ENCODE results near the gene MCC. TPM values are rescaled to one million over a fixed set of nuclear protein-coding genes. Genes with fewer than 3 reads are reported as not detected.

MCC gene
- total RNA-seq, 1 experiment from 2014 or later = 23.5 TPM

DNA sequence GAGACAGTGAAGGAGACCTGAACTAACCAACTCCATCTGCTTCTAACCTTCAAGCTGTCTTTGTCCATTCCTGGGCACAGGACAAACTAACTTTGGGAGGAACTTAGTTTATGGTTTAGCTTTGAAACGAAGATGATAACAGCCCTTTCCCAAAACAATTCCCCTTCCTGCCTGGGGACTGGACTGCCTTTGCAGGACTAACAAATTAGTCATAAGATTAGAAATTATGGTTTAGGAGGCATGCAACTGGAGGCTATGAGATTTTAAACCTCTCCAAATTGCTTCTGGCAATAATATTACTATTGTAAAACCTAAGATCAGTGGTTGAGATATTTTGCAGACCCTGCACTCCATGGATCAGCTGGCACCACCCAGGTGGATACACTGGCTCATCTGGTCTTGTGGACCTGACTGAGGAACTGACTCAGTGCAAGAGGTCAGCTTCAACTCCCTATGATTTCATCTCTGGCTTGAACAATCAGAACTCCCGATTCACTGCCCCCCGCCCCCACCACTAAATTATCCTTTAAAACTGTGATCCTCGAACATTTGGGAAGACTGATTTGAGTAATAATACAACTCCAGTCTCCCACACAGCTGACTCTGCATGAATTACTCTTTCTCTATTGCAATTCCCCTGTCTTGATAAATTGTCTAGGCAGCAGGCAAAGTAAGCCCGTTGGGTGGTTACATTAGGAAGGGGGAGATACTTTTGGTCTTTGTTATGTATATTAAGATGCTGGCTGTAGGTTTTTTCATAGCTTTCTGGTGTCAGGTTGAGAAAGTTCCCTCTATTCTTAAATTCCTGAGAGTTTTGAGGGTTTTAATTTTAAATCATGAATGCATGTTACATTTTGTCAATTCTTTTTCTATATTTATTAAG is 266.7 kb downstream of the MCC start:
- Mint-ChIP-seq H3K4me3 (no peak overlapping the region), H3K27me3 (ENCODE audit: low read depth) (no peaks in the 10 kb centered on the region), H3K9me3 (peaks cover 21% of the 10 kb centered on the region), H3K4me1 (peaks cover 83% of the 10 kb centered on the region), H3K27ac (peak overlapping the region; percentile 48; the same call in 1 of the 2 replicates), H3K36me3 (peaks cover 17% of the 10 kb centered on the region)
- no peak for TF ChIP-seq ZNF317 (CRISPR knock-in tag; IDR thresholded peaks at IDR 0.05; ENCODE audit: borderline replicate concordance, low read depth)
- 0 out of 2 replicates have a peak, but pooled peaks have one; percentile 14 for TF ChIP-seq SP1 (CRISPR knock-in tag; conservative IDR thresholded peaks at IDR 0.05)
- TF ChIP-seq, protein P1, sequence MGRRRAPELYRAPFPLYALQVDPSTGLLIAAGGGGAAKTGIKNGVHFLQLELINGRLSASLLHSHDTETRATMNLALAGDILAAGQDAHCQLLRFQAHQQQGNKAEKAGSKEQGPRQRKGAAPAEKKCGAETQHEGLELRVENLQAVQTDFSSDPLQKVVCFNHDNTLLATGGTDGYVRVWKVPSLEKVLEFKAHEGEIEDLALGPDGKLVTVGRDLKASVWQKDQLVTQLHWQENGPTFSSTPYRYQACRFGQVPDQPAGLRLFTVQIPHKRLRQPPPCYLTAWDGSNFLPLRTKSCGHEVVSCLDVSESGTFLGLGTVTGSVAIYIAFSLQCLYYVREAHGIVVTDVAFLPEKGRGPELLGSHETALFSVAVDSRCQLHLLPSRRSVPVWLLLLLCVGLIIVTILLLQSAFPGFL (CRISPR knock-in tag; IDR thresholded peaks at IDR 0.05; ENCODE audit: borderline replicate concordance) = no peak
- TF ChIP-seq ETV6 (CRISPR knock-in tag; IDR thresholded peaks at IDR 0.05) = 0 out of 2 replicates have a peak, but pooled peaks have one; percentile 41
- ATAC-seq = peak; percentile 60
- DNase-seq (ENCODE audit: low spot score) = no peak
- POLR2A ChIA-PET = no interaction called here
- CTCF ChIA-PET = interaction anchor here (1.0 to 1.5 kb wide), 3 partner anchors 9 to 164 kb away, joined by 3 to 5 read pairs (median 3); no protein-coding TSS in a partner anchor

DNA sequence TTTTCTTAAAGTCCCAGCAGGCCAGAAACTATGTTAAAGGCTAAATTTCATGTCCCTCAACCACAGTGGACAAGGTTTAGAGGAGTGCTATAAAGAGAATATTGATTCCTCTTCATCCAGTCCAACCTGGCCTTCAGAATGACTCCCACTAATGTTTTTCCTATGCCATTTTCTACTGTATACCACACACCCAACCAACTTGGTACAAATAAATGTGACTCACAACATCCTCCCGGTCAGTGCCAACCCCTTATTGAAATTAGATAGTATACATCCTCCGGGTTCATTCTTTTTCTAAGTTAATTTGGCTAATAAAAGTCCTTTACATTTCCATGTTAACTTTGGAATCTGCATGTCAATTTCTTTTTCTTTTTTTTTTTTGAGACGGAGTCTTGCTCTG is 268.6 kb downstream of the MCC start:
- ChIA-PET POLR2A (no interaction called here), CTCF (no interaction called here)
- no peak overlapping the region for H3K4me3 Mint-ChIP-seq
- no peak overlapping the region for H3K27ac Mint-ChIP-seq
- peaks cover 21% of the 10 kb centered on the region for H3K9me3 Mint-ChIP-seq
- H3K36me3 Mint-ChIP-seq = peaks cover 17% of the 10 kb centered on the region
- TF ChIP-seq JAZF1 (CRISPR knock-in tag; IDR thresholded peaks at IDR 0.05) (no peak), CBFB (CRISPR knock-in tag; IDR thresholded peaks at IDR 0.05; ENCODE audit: low read depth) (no peak), SMAD3 (CRISPR knock-in tag; IDR thresholded peaks at IDR 0.05; ENCODE audit: borderline replicate concordance) (no peak), RORB (CRISPR knock-in tag; IDR thresholded peaks at IDR 0.05) (no peak), PRRX2 (CRISPR knock-in tag; IDR thresholded peaks at IDR 0.05) (no peak), ZNF138 (CRISPR knock-in tag; conservative IDR thresholded peaks at IDR 0.05) (no peak), ZNF219 (CRISPR knock-in tag; IDR thresholded peaks at IDR 0.05; ENCODE audit: borderline replicate concordance) (no peak), GABPB1 (CRISPR knock-in tag; IDR thresholded peaks at IDR 0.05) (no peak), ZNF423 (CRISPR knock-in tag; IDR thresholded peaks at IDR 0.05) (no peak), ATF1 (CRISPR knock-in tag; IDR thresholded peaks at IDR 0.05) (no peak)
- TF ChIP-seq, protein P2, sequence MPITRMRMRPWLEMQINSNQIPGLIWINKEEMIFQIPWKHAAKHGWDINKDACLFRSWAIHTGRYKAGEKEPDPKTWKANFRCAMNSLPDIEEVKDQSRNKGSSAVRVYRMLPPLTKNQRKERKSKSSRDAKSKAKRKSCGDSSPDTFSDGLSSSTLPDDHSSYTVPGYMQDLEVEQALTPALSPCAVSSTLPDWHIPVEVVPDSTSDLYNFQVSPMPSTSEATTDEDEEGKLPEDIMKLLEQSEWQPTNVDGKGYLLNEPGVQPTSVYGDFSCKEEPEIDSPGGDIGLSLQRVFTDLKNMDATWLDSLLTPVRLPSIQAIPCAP (CRISPR knock-in tag; IDR thresholded peaks at IDR 0.05) = no peak
- TF ChIP-seq, protein P3, sequence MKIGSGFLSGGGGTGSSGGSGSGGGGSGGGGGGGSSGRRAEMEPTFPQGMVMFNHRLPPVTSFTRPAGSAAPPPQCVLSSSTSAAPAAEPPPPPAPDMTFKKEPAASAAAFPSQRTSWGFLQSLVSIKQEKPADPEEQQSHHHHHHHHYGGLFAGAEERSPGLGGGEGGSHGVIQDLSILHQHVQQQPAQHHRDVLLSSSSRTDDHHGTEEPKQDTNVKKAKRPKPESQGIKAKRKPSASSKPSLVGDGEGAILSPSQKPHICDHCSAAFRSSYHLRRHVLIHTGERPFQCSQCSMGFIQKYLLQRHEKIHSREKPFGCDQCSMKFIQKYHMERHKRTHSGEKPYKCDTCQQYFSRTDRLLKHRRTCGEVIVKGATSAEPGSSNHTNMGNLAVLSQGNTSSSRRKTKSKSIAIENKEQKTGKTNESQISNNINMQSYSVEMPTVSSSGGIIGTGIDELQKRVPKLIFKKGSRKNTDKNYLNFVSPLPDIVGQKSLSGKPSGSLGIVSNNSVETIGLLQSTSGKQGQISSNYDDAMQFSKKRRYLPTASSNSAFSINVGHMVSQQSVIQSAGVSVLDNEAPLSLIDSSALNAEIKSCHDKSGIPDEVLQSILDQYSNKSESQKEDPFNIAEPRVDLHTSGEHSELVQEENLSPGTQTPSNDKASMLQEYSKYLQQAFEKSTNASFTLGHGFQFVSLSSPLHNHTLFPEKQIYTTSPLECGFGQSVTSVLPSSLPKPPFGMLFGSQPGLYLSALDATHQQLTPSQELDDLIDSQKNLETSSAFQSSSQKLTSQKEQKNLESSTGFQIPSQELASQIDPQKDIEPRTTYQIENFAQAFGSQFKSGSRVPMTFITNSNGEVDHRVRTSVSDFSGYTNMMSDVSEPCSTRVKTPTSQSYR (CRISPR knock-in tag; IDR thresholded peaks at IDR 0.05) = no peak
- TF ChIP-seq, protein P4, sequence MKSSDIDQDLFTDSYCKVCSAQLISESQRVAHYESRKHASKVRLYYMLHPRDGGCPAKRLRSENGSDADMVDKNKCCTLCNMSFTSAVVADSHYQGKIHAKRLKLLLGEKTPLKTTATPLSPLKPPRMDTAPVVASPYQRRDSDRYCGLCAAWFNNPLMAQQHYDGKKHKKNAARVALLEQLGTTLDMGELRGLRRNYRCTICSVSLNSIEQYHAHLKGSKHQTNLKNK (CRISPR knock-in tag; IDR thresholded peaks at IDR 0.05) = no peak
- ATAC-seq = no peak
- no peaks in the 10 kb centered on the region for H3K27me3 Mint-ChIP-seq (ENCODE audit: low read depth)
- H3K4me1 Mint-ChIP-seq = peaks cover 85% of the 10 kb centered on the region
- DNase-seq (ENCODE audit: low spot score) = no peak
